ENCODE data around the gene PBX1.

- TF ChIP-seq CTCF (optimal IDR thresholded peaks at IDR 0.05 in 1 of 3, IDR thresholded peaks at IDR 0.05 in 1 of 3, conservative IDR thresholded peaks at IDR 0.05 in 1 of 3; ENCODE audit: extremely low read depth in 1 of 3, insufficient read depth in 2 of 3, low read length in 3 of 3) (no peak), EZH2 (IDR thresholded peaks at IDR 0.05; ENCODE audit: low read length) (no peak)
These were observed 304.1 kb downstream of the PBX1 start for GRCh38 chr1:164863056-164863455.
